Colonic mucosa (tissue), 4 donors: ENCODE measurements around the gene NEK5. TPM values are rescaled to one million over a fixed set of nuclear protein-coding genes. Genes with fewer than 3 reads are reported as not detected.

ENCODE experiments used
- DNase-seq: peaks from one replicate; pipeline ENCODE4 v3.0.0-alpha.2; 2020
- H3K27ac ChIP-seq: fragments of 200-600 bp; one replicate; pipeline ENCODE4 v1.8.0; 2021
- H3K27me3 ChIP-seq: fragments of 200-600 bp; one replicate; pipeline ENCODE4 v1.8.0; 2021
- H3K36me3 ChIP-seq: fragments of 200-600 bp; one replicate; pipeline ENCODE4 v1.8.0; 2021
- H3K4me1 ChIP-seq: fragments of 200-600 bp; one replicate; pipeline ENCODE4 v1.8.0; 2021; ENCODE audit warnings: mild to moderate bottlenecking
- H3K4me3 ChIP-seq: fragments of 200-600 bp; one replicate; pipeline ENCODE4 v1.8.0; 2021
- H3K9ac ChIP-seq, 2 donors: one replicate each; pipeline ENCODE4 v1.7.0; 2013; ENCODE audit warnings: control low read depth in 2 of 2, low read depth in 2 of 2, low read length in 2 of 2
- H3K9me3 ChIP-seq: fragments of 200-600 bp; one replicate; pipeline ENCODE4 v1.8.0; 2021
- intact Hi-C: fragments of 100-400 bp; cut with DNase I; formaldehyde crosslinking; loops from one replicate; pipeline ENCODE4 v1.14.1; 2022
- total RNA-seq, 2 donors: library from RNA; stranded (reverse); fragmentation: NEBNext Ultra II Directional in 1 of 2; extraction: Animal tissue kit (Norgen Biotek cat#: 25700) in 1 of 2; gene quantifications; one replicate each; pipeline ENCODE4 v1.2.1, GENCODE V29; 2021
- TF ChIP-seq, protein P1 (sequence below): fragments of 200-600 bp; IDR thresholded peaks from one replicate; pipeline ENCODE4 v1.8.0; 2022; ENCODE audit warnings: antibody characterized with exemption, mild to moderate bottlenecking
- donor health status: healthy.
- donor health status: DM: no; HTN: no; CAD: no.
- donor health status: DM: no; HTN: no; CAD: no.

NEK5 gene
- total RNA-seq, 2 donors from 2014 or later = 0.24 to 0.25 TPM

DNA sequence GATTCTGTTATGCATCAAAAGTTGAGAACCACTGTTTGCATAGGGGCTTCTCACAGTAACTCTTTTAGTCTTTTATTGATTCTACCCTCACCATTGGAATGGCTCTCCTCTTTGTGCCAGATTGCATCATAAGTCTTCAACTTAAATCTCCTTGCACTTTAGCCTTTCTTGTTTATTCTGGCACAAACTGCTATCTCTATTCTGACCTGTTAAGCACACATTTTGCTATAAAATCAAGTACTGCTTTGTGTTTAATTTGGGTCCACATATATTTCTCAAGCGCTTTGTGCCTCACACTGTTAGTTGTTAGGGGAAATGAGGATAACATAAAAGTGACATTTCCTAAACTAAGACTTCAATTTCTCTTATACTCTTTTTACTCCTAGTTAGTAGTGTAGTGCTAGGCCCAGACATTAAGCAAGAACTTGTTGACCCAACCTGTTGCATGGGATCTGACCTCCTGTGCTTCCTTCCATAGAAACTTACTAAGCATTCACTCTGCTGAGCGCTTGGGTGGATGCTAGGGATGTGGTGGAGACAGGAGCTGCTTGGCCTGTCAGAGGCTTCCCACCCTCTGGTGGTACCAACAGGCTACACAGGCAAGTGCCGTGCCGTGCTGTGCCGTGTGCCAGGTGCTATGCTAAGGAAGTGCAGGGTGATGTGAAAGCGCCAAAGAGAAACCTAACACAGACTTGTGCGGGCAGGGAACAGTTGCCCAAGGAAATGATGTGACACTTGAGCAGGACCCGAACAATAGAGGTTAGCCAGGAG lies 103.2 kb downstream of the NEK5 start:
- Histone ChIP-seq H3K9me3 (no peaks in the 10 kb centered on the region), H3K4me3 (no peak overlapping the region), H3K9ac (no peak overlapping the region), H3K4me1 (no peaks in the 10 kb centered on the region), H3K27ac (no peak overlapping the region), H3K27me3 (no peaks in the 10 kb centered on the region), H3K36me3 (peaks cover 7% of the 10 kb centered on the region)
- DNase-seq = no peak
- TF ChIP-seq, protein P1, sequence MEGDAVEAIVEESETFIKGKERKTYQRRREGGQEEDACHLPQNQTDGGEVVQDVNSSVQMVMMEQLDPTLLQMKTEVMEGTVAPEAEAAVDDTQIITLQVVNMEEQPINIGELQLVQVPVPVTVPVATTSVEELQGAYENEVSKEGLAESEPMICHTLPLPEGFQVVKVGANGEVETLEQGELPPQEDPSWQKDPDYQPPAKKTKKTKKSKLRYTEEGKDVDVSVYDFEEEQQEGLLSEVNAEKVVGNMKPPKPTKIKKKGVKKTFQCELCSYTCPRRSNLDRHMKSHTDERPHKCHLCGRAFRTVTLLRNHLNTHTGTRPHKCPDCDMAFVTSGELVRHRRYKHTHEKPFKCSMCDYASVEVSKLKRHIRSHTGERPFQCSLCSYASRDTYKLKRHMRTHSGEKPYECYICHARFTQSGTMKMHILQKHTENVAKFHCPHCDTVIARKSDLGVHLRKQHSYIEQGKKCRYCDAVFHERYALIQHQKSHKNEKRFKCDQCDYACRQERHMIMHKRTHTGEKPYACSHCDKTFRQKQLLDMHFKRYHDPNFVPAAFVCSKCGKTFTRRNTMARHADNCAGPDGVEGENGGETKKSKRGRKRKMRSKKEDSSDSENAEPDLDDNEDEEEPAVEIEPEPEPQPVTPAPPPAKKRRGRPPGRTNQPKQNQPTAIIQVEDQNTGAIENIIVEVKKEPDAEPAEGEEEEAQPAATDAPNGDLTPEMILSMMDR = no peak
- intact Hi-C loops = no loop called here

DNA sequence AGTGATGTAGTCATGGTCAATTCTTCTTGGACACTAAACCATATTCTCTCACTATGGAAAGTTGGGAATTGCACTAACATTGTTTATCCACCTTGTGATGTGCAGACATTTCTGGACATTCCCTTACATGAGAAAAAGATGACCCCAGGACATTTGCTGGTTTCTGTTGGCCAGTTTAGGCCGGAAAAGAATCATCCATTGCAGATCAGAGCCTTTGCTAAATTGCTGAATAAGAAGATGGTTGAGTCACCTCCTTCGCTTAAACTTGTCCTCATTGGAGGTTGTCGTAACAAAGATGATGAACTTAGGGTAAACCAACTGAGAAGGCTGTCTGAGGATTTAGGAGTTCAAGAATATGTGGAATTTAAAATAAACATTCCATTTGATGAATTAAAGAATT lies 104.4 kb downstream of the NEK5 start, which contains the start of gene UTP14C:
Gene UTP14C (plus strand): TSS at position 211 of the 400 bp plus-strand sequence. CDS start 4,114 bp downstream, outside the sequence.
- H3K4me3 ChIP-seq = no peak within 1 kb of the TSS
- intact Hi-C loops = no loop called here
- H3K9ac ChIP-seq = no peak within 1 kb of the TSS
- H3K4me1 ChIP-seq = no peaks in the 10 kb centered on the region
- H3K27me3 ChIP-seq = no peaks in the 10 kb centered on the region
- peaks cover 7% of the 10 kb centered on the region for H3K36me3 ChIP-seq
- DNase-seq = no peak
- no peak within 1 kb of the TSS for H3K27ac ChIP-seq
- no peaks in the 10 kb centered on the region for H3K9me3 ChIP-seq
- TF ChIP-seq, protein P1 = no peak

DNA sequence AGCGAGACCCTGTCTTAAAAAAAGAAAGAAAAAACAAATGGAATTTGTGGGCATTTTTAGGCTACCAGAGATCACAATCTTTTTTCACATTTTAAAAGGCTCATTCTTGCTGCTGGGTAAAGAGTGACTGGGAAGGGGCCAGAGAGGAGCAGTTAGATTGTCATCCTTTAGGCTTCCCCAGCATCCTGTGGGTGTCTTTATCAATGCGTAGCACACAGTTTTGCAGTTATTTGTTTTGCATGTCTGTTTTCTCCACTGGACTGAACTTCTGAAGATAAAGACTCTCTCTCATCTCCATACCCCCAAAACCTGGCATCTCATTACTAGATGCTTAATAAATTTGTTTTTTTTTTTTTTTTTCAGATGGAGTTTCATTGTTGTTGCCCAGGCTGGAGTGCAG lies 106.5 kb downstream of the NEK5 start:
- H3K9me3 ChIP-seq = no peaks in the 10 kb centered on the region
- DNase-seq = no peak
- intact Hi-C loops = no loop called here
- TF ChIP-seq, protein P1 = no peak
- H3K36me3 ChIP-seq = peaks cover 7% of the 10 kb centered on the region
- no peak overlapping the region for H3K9ac ChIP-seq
- H3K27me3 ChIP-seq = no peaks in the 10 kb centered on the region
- H3K4me1 ChIP-seq = no peaks in the 10 kb centered on the region
- H3K27ac ChIP-seq = no peak overlapping the region
- no peak overlapping the region for H3K4me3 ChIP-seq

DNA sequence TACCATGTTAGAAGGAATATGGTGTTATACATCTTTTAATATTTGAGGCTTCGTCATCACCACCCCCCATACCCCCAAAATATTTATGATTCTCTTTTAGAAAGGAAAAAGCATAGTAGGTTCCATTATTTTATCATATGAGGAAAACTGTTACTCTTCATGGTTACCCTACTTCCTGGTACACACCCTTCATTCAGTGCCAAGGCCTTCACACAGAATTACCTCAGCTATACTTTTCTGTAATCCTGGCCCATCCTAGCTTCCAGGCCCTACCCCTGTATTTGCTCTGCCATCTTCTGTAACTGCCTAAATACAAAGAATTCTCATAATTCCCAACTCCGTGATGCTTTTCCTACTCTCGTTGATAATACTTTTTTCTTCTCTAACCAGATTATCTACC lies 108.7 kb downstream of the NEK5 start:
- H3K36me3 ChIP-seq = peaks cover 7% of the 10 kb centered on the region
- H3K4me3 ChIP-seq = no peak overlapping the region
- no peak for DNase-seq
- H3K27me3 ChIP-seq = no peaks in the 10 kb centered on the region
- H3K27ac ChIP-seq = no peak overlapping the region
- intact Hi-C loops = no loop called here
- H3K9ac ChIP-seq = no peak overlapping the region
- H3K9me3 ChIP-seq = no peaks in the 10 kb centered on the region
- H3K4me1 ChIP-seq = no peaks in the 10 kb centered on the region
- TF ChIP-seq, protein P1 = no peak

DNA sequence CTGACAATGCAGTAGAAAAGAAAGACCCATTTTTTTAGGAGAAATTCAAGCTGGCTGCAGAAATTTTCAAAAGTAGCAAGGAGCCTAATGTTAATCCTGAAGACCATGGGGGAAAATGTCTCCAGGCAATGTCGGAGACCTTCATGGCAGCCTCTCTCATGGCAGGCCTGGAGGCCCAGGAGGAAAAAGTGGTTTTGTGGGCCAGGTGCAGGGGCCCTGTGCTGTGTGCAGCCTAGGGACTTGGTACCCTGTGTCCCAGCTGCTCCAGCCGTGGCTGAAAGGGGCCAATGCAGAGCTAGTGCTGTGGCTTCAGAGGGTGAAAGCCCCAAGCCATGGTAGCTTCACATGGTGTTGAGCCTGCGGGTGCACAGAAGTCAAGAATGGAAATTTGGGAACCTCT lies 112.6 kb downstream of the NEK5 start:
- Histone ChIP-seq H3K9me3 (no peaks in the 10 kb centered on the region), H3K4me3 (no peak overlapping the region), H3K9ac (no peak overlapping the region), H3K27ac (no peak overlapping the region), H3K36me3 (no peaks in the 10 kb centered on the region), H3K4me1 (no peaks in the 10 kb centered on the region), H3K27me3 (no peaks in the 10 kb centered on the region)
- TF ChIP-seq, protein P1 = no peak
- no peak for DNase-seq
- intact Hi-C loops = no loop called here
